ENCODE measurements around the gene CERCAM.
"Not testable (repeated sequence)": the region's sequence is repeated elsewhere in the genome, so short reads cannot be mapped to it uniquely, and the experiment has no call there.

CERCAM gene

DNA sequence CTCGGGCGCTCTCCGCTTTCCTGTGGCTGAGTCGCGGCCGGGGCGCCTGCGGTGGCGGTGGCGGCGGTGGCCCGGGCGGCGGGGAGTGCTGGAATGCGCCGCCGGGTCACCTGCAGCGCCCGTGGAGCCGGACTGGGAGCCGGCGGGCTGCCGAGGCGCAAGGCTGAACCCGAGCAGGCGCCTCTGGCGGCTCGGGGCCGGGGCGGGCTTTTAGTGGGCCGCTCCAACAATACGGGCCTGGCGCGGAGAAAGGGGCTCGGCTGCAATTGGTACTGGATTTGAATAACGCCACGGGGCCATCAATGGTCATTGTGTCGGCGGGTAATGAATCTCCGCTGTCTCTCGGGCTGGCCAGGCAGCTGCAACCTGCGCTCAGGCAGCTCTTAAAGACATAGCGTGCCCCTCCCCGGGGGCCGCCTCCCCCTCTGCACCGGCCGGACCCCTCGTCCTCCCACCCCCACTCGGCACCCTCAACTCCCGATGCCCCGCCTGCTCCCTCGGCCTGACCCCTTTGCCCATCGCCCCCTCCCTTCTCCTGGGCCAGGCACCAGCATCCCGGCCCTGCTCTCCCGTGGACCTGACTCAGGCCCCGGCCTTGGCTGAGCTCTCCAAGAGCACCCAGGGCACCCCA is 27.4 kb upstream of the CERCAM start:
- DNase-seq (ENCODE audit: low read depth in 2 of 2): no peak

DNA sequence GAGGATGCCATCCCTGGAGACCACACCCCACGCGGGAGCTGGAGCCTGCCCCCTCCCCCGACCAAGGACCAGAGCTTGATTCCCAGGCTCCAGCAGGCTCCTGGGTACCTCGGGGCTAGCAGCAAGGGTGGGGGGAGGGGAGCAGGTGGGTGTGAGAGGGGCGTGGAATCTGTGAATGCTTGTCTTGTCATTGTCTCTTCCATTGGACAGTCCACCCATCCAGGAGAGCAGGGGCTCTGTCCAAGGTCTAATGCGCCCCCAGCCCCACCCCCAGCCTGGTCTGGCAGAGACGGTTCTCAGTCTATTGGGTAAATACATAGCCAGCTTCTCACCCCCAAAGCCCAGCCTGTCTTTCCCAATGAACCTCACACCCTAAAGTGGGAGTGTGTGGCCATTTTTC is 26.7 kb upstream of the CERCAM start:
- DNase-seq (ENCODE audit: low read depth in 2 of 2): no peak

DNA sequence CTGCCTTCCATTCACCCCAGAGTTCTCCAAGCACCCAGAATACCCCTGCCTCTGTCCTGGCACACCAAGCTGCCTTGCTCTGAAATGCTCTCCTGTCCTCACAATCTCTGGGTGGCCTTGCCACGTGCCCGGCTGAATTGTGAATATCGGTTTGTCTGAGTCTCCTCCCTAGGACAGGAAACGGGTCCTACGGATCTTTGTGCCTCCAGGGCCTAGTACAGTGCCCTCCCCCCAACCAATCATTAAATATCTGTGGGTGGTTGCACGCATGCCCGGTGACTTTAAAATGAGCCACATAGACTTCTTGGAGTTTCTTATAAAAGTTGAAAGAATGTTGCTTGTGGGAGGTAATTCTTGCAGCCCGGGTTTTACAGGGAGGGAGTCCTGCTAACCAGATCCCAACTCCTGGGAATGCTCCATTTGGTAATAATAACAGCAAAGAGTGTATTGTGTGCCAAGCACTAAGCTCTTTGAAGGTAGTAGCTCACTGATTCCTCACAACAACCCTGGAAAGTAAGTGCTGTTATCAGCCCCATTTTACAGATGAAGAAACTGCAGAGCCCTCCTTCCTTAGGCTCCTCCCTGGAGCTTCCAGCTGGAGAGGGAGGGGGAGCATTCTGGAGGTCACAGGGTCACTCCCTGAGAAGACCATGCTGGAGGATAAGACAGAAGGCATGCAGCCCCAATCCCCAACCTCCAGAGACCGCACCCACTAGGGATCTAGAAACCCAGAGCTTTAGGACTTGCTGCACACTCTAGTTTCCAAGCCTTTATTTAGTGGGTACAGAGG is 26.1 kb upstream of the CERCAM start:
- no peak for DNase-seq (ENCODE audit: low read depth in 2 of 2)

DNA sequence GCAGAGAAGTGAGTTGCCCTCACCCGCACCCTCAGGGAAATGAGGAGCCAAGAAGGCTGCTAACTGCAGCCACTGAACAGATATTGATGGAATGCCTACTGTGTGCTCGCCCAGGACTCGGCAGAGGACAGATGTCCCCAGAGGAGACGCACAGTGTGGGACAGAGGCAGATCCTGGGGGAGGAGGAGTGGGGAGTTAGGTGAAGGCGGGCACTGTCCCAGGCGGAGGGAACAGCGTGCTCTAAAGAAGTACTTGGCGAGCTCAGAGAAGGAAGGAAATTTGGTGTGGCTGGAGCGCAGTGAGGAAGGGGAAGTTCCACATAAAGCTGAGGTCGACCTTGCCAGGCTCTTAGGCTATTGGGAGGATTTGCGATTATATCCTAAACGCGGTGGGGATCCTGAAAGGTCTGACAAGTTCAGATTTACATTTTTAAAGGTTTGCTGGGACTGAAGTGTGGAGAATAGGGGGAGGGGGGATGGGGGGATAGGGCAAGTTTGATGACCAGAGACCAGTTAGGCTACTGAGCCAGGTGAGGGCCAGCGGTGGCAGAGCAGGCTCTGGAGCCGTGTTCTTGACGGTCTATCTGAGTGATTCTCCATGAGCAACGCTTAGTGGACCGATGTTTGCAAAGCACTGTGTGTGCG is 23.6 kb upstream of the CERCAM start:
- DNase-seq (ENCODE audit: low read depth in 2 of 2): no peak

DNA sequence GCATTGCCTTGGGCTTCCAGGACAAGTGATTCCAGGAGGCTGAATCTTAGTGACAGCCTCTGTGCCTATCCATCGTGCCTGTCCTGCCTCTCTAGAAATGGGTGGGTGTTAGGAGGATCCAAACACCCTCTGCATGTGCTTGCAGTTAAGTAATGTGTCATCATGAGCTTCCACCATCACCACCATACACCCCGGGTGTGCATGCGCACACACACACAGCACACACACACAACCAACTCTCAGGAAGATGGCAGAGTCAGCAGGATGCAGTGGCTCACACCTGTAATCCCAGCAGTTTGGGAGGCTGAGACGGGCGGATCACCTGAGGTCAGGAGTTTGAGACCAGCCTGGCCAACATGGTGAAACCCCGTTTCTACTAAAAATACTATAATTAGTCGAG is 22.8 kb upstream of the CERCAM start:
- DNase-seq (ENCODE audit: low read depth in 2 of 2): no peak

DNA sequence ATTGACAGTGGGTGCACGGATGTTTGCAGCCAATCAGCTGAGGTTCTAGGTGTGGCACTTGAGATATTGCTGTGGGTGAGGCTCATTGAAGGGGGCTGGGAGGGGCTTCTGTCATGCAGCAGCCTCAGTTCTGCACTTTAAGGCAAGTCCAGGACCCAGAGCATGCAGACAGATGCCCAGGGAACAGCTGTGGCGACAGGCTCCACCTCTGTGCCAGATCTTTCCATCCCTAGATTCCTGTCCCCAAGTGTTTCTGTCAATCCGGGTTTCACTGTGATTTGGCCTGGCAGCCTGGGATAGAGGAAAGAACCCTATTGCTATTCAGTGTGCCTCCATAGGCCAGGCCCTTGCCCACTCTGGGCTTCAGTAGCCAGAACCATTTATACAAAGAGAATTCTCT is 20.8 kb upstream of the CERCAM start:
- no peak for DNase-seq (ENCODE audit: low read depth in 2 of 2)

DNA sequence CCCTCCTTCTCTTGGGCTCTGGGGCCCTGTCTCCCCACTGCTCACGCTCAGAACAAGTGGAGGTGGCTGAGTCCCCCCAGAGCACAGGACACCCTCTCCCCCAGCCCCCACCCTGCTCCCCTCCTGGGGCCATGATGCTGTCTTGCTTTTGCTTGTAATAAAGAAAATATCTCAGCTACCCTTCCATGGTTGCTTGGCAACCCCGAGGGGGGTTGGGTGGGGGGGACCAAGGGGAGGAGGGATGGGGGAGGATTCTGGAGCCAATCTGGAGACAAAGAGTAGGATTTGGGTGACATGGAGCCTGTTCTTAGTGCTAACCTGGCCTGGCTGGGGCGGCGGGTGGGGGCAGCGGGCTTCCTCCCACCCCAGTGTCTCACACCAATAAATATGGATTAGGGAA is 16.1 kb upstream of the CERCAM start:
- DNase-seq (ENCODE audit: low read depth in 2 of 2): no peak

DNA sequence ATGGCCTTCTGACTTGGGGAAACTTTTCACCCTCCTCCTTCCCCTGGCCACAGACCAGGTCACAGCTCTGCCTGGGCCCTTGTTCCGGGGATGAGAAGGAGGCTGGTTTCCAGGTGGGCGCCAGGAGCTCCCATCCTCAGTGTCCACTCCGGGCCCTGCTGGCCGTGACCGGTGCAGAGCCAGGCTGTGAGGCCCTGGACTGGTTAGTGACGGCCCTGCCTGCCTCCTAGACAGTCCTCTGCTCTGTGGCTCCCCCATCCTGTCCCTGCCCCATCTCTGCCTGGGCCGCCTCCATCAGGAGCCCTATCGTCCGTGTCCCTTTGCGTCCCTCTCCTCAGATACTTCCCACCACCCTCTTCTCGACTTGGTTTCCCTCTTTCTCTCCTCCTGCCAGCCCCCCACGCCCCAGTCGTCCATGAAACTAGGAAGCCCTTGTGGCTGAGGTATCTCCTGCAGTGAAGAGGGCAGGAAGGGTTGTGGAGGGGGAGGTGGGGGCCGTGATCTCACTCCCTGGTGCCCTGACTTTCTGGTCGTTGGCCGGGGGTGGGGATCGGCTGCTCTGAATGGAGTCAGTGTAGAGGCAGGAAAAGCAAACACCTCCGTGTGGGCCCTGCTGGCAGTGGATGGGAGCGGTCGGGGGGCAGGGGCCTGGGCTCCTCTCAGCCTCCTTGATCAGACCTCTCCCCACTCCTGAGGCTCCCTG is 15.4 kb upstream of the CERCAM start:
- no peak for DNase-seq (ENCODE audit: low read depth in 2 of 2)

DNA sequence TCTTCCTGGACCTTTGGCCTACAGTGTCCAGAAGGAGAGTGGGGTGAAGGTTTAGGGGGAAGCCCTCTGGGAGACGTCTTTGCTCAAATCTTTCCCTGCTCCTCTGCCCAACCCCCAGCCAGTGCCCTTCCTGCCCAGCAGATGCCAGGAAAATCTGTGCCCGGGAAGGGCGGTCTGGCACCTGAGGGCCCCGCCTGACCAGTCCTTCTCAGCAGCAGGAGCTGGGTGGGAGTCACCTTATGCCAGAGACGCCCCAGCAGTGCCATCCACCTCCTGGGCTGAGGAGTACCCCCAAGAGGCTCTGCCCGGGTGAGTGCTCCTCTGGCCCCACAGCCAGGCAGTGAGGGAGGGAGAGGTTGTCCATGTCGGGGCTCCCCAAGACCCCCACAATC is 14.9 kb upstream of the CERCAM start:
- DNase-seq (ENCODE audit: low read depth in 2 of 2): no peak

DNA sequence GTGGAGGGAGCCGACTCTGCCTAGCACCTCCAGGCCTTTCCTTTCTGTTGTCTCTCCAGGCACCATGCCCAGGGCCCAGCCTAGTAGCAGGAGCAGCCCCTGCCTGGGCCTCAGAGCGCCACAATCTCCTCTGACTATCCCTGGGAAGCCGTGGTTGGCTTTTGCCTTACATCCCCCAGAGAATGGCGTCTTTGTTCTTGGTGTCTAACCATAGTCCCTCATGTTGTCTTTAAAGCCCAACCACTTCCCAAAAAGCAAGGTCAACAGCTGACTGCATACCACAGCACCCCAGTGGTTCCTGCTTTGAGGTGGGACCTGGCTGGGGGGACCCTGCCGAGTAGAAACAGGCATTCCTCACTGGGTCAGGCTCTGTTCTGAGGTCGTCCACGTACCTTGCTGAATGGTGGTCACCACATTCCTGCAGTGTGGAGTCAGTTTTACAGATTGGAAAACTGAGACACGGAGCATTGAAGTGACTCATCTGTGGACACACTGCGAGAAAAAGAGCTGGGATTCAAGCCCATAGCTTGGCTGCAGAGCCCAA is 13.7 kb upstream of the CERCAM start:
- DNase-seq (ENCODE audit: low read depth in 2 of 2): no peak

DNA sequence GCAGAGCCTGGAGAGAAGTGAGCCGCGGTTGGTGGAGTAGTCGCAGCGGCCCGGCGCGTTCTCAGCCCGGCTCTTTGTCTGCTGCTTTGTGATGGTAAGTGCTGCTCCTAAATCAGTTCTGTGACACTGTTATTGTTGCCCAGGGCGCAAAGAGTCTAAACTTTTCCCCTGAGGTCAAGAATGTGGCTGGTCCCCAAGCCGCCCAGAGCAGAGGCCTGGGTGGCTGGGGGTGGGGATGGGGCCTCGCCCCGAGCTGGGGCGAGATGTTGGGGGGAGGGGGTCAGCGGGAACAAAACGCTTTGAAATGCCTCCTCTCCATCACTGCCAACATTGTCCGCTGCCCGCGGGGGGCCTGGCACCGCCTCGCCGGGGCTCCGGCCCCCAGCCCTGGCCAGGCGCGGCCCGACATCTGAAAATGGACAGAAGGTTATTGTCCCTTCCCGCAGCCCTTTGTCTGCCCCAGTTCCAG is 11.7 kb upstream of the CERCAM start:
- DNase-seq (ENCODE audit: low read depth in 2 of 2): no peak

DNA sequence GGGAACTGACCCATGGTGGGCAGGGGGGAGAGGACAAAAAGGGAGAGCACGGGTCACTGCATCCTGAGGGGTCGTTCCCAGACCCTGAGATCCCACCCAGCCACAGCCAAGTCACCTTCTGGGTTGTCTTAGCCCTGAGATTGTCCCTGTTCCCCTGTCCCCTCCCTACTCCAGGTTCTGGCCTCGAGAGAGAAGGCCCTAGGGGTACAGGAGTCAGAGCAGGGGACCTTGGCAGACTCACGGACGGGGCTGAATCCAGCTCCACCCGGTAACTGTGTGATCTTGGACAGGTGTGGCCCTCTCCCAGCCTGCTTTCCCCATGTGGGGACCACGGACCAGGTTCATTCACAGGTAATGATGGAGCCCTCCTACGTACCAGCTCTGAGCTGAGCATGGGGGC is 11.2 kb upstream of the CERCAM start:
- DNase-seq (ENCODE audit: low read depth in 2 of 2): no peak

DNA sequence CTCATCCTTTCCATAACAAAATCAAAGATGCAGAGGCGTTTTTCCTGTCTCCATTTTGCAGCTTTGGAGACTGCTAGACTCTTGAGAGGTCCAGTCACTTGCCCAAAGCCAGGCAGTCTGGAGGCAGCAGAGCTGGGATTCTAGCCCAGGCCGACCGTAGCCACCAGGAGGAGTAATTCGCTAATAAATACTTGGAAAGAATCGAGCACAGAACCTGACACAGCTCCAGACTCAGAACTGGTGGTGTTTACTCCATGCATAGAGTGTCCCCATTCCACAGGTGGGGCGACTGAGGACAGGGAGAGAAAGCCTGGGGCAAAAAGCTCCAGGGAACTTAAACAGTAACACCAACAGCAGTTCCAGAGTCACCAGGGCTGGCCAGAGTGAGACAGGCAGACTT is 10.7 kb upstream of the CERCAM start:
- DNase-seq (ENCODE audit: low read depth in 2 of 2): no peak

DNA sequence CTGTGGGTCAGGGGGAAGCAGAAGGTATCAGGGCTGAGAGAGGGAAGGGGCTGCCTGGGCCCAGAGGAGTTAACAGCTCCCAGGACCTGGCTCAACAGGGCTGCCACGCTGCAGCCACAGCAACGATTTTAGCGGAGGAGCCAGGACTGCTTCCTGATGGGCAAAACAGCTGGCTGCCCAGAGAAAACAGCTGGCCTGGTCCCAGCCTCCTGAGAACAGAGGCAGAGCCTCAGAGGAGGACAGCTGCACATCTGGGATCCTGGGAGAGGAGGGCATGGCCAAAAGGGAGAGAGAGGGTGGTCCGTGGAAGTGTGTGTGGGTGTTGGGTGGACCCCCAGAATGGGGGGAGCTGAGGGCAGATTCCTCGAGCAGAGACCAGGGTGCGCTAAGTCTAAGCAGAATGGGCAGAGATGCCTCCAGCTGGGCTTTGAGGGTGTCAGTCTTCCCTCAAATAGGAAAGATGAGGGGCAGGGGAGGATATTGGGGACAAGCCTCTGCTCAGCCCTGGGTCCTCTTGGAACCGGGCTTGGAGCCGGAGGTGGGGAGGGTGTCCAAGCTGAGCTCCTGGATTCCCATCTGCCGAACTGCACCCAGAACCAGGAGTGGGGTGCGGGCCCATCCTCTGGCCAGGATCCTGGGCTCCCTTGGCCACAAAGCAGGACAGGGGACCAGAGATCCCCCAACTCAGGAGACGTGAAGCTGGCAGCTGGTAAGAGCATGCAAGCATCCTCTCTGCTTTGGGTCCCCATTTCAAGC is 9.1 kb upstream of the CERCAM start:
- DNase-seq (ENCODE audit: low read depth in 2 of 2): no peak

DNA sequence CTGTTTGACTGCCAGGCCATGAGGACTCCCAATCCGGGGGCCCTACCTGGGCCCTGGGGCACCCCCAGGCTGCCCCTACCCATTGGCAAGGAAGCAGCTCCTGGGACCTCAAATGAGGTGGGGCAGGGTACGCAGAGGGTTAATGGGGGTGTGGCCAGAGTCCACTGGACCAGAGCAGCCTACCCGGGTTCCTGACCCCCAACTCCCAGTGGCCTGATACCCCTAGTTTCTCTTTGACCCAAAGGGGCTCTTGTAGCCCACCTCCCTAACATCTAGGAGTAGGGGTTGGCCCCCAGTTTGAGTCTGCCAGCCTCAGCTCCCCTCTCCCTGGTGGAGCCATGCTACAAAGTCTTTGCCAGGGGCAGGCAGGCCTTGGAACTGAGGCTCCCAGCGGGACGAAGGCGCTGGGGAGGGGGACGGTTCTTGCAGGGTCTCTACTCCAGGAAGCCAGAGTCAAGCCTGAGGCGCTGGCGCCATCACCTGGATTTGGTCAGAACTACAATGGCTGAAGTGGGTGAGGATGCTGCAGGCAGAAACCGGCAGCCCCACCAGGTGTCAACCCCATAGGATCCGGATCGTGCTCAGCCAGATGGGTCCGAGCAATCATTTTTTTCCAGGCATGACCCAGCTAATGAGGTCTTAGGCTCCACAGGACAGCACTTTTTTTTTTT is 8.4 kb upstream of the CERCAM start:
- peak in 1 of 2 donors; percentile 12 for DNase-seq (ENCODE audit: low read depth in 2 of 2)

DNA sequence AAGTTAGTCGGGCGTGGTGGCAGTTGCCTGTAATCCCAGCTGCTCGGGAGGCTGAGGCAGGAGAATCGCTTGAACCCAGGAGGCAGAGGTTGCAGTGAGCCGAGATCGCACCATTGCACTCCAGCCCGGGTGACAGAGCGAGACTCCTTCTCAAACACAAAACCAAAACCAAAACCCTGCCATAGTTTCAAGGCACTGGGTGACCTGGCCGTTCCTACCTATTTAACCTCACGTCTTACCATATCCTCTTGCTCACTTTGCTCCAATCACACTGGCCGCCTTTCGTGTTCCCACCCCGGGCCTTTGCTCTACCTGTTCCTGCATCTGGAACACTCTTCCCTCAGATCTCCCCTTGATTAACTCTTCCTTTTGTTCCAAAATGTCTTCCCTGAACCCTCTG is 6.9 kb upstream of the CERCAM start:
- not testable (repeated sequence) for DNase-seq (ENCODE audit: low read depth in 2 of 2)

DNA sequence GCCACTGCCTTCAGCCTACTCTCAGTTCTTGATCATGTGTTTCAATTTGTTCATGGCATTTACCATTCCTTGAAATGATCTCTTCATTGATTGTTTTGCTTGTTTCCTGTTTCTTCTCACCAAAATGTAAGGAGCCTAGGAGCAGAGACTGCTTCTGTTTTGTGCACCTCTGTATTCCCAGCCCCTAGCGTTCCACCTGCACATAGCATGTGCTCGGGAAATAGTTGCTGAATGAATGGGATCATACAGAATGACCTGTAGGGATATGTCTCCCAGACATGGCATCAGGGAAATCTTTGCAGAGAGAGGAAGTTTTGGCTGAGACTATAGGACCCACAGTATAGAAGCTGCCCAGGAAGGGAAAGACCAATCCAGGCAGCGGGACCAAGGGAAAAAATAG is 6.2 kb upstream of the CERCAM start:
- DNase-seq (ENCODE audit: low read depth in 2 of 2): no peak

DNA sequence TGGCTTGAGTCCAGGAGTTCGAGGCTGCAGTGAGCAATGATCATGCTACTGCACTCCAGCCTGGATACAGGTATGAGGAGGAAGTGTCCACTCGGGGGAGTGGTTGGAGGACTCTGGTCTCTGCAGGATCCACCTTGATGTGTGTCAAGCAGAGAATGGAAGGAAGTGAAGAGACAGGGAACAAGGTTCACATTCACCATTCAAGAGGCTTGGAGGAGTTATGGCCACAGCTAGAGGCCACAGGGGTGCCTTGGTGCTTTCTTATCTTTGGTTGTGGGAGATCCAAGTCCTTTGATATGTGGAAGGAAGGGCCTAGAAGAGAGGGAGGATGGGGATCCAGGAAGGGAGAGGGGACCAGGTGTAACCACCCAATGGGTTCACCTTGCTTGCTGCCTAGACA is 5.4 kb upstream of the CERCAM start:
- DNase-seq (ENCODE audit: low read depth in 2 of 2): no peak

DNA sequence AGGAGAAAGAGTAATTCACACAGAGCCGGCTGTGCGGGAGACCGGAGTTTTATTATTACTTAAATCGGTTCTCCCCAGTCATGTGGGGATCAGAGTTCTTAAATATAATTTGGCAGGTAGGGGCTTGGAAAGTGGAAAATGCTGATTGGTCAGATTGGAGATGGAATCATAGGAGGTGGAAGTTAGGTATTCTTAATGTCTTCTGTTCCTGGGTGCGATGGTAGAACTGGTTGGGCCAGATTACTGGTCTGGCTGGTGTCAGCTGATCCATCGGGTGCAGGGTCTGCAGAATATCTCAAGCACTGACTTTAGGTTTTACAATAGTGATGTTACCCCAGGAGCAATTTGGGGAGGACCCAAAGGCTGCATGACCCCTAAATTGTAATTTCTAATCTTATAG is 4.6 kb upstream of the CERCAM start:
- no peak for DNase-seq (ENCODE audit: low read depth in 2 of 2)

DNA sequence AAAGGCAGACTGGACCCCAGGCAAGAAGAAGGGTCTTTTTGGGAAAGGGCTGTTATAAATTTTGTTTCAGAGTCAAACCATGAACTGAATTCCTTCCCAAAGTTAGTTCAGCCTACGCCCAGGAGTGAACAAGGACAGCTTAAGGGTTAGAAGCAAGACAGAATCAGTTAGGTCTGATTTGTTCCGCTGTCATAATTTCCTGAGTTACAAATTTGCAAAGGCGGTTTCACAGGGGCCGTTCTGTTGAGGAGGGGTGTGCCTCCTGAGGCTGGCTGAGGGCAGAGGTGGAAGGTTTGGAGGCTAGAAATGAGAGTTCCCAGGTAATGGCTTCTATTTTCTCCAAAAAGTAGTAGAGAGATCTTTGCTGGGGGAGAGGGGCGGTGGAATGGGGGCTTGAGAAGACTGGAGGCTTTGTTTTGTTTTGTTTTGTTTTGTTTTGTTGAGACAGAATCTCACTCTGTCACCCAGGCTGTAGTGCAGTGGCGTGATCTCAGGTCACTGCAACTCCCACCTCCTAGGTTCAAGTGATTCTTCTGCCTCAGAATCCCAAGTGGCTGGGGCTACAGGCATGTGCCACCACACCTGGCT is 4.1 kb upstream of the CERCAM start:
- no peak for DNase-seq (ENCODE audit: low read depth in 2 of 2)

Data from stimulated activated CD8-positive, alpha-beta memory T cell treated with anti-CD3 and anti-CD28 coated beads, Interleukin-7, amount 100 ng/mL, for 4 hours (primary cell).